H9 (cell line): ENCODE measurements around the gene SDK1. TPM values are rescaled to one million over a fixed set of nuclear protein-coding genes. Genes with fewer than 3 reads are reported as not detected.

ENCODE experiments used
- DNase-seq: peaks from one replicate; pipeline ENCODE4 v3.0.0-alpha.2; 2017
- H2AFZ ChIP-seq: one replicate; pipeline ENCODE4 v1.6.1; 2013; ENCODE audit warnings: mild to moderate bottlenecking, low read length, control low read depth, moderate library complexity
- H2AK5ac ChIP-seq: 2 replicates; pipeline ENCODE4 v1.6.1; 2013; ENCODE audit warnings: low read length, control low read depth, mixed read lengths; ENCODE audit not compliant: insufficient read length
- H2BK120ac ChIP-seq: one replicate; pipeline ENCODE4 v1.6.1; 2013; ENCODE audit warnings: low read depth, mild to moderate bottlenecking, low read length, control low read depth, inconsistent platforms; ENCODE audit not compliant: poor library complexity, severe bottlenecking
- H2BK12ac ChIP-seq: 2 replicates; pipeline ENCODE4 v1.6.1; 2013; ENCODE audit warnings: low read length, control low read depth, mixed read lengths, low read depth; ENCODE audit not compliant: insufficient read length
- H2BK15ac ChIP-seq: 2 replicates; pipeline ENCODE4 v1.6.1; 2013; ENCODE audit warnings: low read depth, low read length, control low read depth
- H2BK20ac ChIP-seq: one replicate; pipeline ENCODE4 v1.6.1; 2013; ENCODE audit warnings: low read depth, mild to moderate bottlenecking, low read length, control low read depth, inconsistent platforms; ENCODE audit not compliant: poor library complexity, severe bottlenecking
- H2BK5ac ChIP-seq: 2 replicates; pipeline ENCODE4 v1.6.1; 2013; ENCODE audit warnings: low read length, control low read depth, mixed read lengths; ENCODE audit not compliant: insufficient read length
- H3K14ac ChIP-seq: 2 replicates; pipeline ENCODE4 v1.6.1; 2013; ENCODE audit warnings: low read length, control low read depth; ENCODE audit not compliant: insufficient read depth
- H3K18ac ChIP-seq: 2 replicates; pipeline ENCODE4 v1.6.1; 2013; ENCODE audit warnings: low read depth, mild to moderate bottlenecking, mixed read lengths, low read length, control low read depth; ENCODE audit not compliant: insufficient read length
- H3K23ac ChIP-seq: 2 replicates; pipeline ENCODE4 v1.6.1; 2013; ENCODE audit warnings: low read length, control low read depth, mixed read lengths, low read depth; ENCODE audit not compliant: insufficient read length
- H3K23me2 ChIP-seq: 2 replicates; pipeline ENCODE4 v1.6.1; 2013; ENCODE audit warnings: low read depth, mild to moderate bottlenecking, mixed read lengths, low read length, control low read depth; ENCODE audit not compliant: insufficient read length, poor library complexity, severe bottlenecking
- H3K27ac ChIP-seq: 2 replicates; pipeline ENCODE4 v1.5.1; 2013; ENCODE audit warnings: low read length, control low read depth, mixed read lengths, low read depth; ENCODE audit not compliant: insufficient read length
- H3K27me3 ChIP-seq: 2 replicates; pipeline ENCODE4 v1.6.1; 2013; ENCODE audit warnings: low read length, control low read depth, inconsistent platforms; ENCODE audit not compliant: insufficient read depth
- H3K4ac ChIP-seq: 2 replicates; pipeline ENCODE4 v1.6.1; 2013; ENCODE audit warnings: low read depth, mild to moderate bottlenecking, control low read depth, inconsistent platforms, low read length, moderate library complexity
- H3K4me1 ChIP-seq: 2 replicates; pipeline ENCODE4 v1.6.1; 2013; ENCODE audit warnings: low read length, control low read depth, inconsistent platforms; ENCODE audit not compliant: insufficient read depth
- H3K4me2 ChIP-seq: 2 replicates; pipeline ENCODE4 v1.6.1; 2013; ENCODE audit warnings: low read length, control low read depth, mixed read lengths; ENCODE audit not compliant: insufficient read length, insufficient read depth
- H3K56ac ChIP-seq: 2 replicates; pipeline ENCODE4 v1.6.1; 2013; ENCODE audit warnings: low read depth, mild to moderate bottlenecking, mixed read lengths, low read length, control low read depth; ENCODE audit not compliant: insufficient read length
- H3K79me1 ChIP-seq: 2 replicates; pipeline ENCODE4 v1.6.1; 2013; ENCODE audit warnings: low read depth, mild to moderate bottlenecking, moderate library complexity, low read length, control low read depth, inconsistent platforms; ENCODE audit not compliant: insufficient read depth, poor library complexity, severe bottlenecking
- H3K79me2 ChIP-seq: 2 replicates; pipeline ENCODE4 v1.6.1; 2013; ENCODE audit warnings: low read length, control low read depth, inconsistent platforms; ENCODE audit not compliant: insufficient read depth
- H3K9ac ChIP-seq: 2 replicates; pipeline ENCODE4 v1.6.1; 2013; ENCODE audit warnings: low read length, control low read depth, mixed read lengths; ENCODE audit not compliant: insufficient read length; ENCODE audit errors: extremely low read depth
- H3K9me3 ChIP-seq: one replicate; pipeline ENCODE4 v1.6.1; 2013; ENCODE audit warnings: low read depth, low read length, inconsistent platforms; ENCODE audit not compliant: control insufficient read depth
- H3T11ph ChIP-seq: one replicate; pipeline ENCODE4 v1.6.1; 2013; ENCODE audit warnings: mild to moderate bottlenecking, low read length, control low read depth, inconsistent platforms
- H4K20me1 ChIP-seq: one replicate; pipeline ENCODE4 v1.6.1; 2013; ENCODE audit not compliant: control insufficient read depth, insufficient read length, insufficient read depth
- H4K5ac ChIP-seq: 2 replicates; pipeline ENCODE4 v1.6.1; 2013; ENCODE audit warnings: low read depth, mild to moderate bottlenecking, mixed read lengths, low read length, control low read depth; ENCODE audit not compliant: insufficient read length
- H4K8ac ChIP-seq: replicated peaks from 2 replicates; pipeline ENCODE4 v1.6.1; 2013; ENCODE audit warnings: low read length, control low read depth, mixed read lengths, low read depth; ENCODE audit not compliant: insufficient read length
- H4K91ac ChIP-seq: 2 replicates; pipeline ENCODE4 v1.6.1; 2013; ENCODE audit warnings: low read depth, mild to moderate bottlenecking, moderate library complexity, mixed read lengths, low read length, control low read depth; ENCODE audit not compliant: insufficient read length
- H3K27ac Mint-ChIP-seq, 3 experiments: 2 replicates in 2 of 3; 3 replicates in 1 of 3; pipeline ENCODE4 v1.8.0; 2020 to 2021; ENCODE audit warnings: mixed read lengths in 3 of 3, mild to moderate bottlenecking in 1 of 3, moderate library complexity in 1 of 3
- H3K27me3 Mint-ChIP-seq: 2 replicates; pipeline ENCODE4 v1.8.0; 2021; ENCODE audit warnings: low read depth, mild to moderate bottlenecking, moderate library complexity, mixed read lengths
- H3K36me3 Mint-ChIP-seq, 3 experiments: 2 replicates in 2 of 3; 3 replicates in 1 of 3; pipeline ENCODE4 v1.8.0; 2020 to 2021; ENCODE audit warnings: low read depth in 3 of 3, mixed read lengths in 3 of 3; ENCODE audit not compliant: insufficient read depth in 1 of 3
- H3K4me1 Mint-ChIP-seq, 2 experiments: 2 replicates each; pipeline ENCODE4 v1.8.0; 2020; ENCODE audit warnings: mixed read lengths in 2 of 2
- H3K4me3 Mint-ChIP-seq, 2 experiments: 2 replicates in 1 of 2; 3 replicates in 1 of 2; pipeline ENCODE4 v1.8.0; 2020 to 2021; ENCODE audit warnings: mild to moderate bottlenecking in 2 of 2, mixed read lengths in 2 of 2, moderate library complexity in 1 of 2
- H3K9me3 Mint-ChIP-seq, 2 experiments: 2 replicates in 1 of 2; 3 replicates in 1 of 2; pipeline ENCODE4 v1.8.0; 2020; ENCODE audit warnings: mild to moderate bottlenecking in 2 of 2, mixed read lengths in 2 of 2, moderate library complexity in 1 of 2
- CTCF ChIP-seq: fragments of 200-600 bp; sonication (generic); conservative IDR thresholded peaks from 3 replicates; pipeline ENCODE4 v1.8.0; 2021; ENCODE audit warnings: antibody characterized with exemption, mild to moderate bottlenecking
- WGBS: extraction: QIAGEN DNeasy Blood & Tissue Kit; methylation state at CpG from one replicate; pipeline ENCODE4 v1.1.7; 2013; ENCODE audit warnings: missing lambda C conversion rate, low lambda C conversion rate, mixed read lengths; ENCODE audit not compliant: insufficient read length; ENCODE audit errors: extremely low coverage; 5-methylcytosine and 5-hydroxymethylcytosine counted together
- total RNA-seq: library from RNA; stranded (reverse); gene quantifications from 2 replicates; pipeline ENCODE4 v1.2.1, GENCODE V29; 2021

Gene SDK1
- total RNA-seq, 1 experiment from 2014 or later = 8.7 TPM

- no peaks in the 10 kb centered on the region for H3K23me2 ChIP-seq
- no peaks in the 10 kb centered on the region; the same call in 1 of the 2 replicates for H3K4me1 ChIP-seq
- no peak overlapping the region for H3K4ac ChIP-seq
- no peak overlapping the region for H3K4me2 ChIP-seq
- no peak overlapping the region for H3K56ac ChIP-seq
- Mint-ChIP-seq H3K9me3 (no peaks in the 10 kb centered on the region), H3K27ac (no peak overlapping the region), H3K4me1 (peaks cover 28 to 43% of the 10 kb centered on the region in 2 experiments), H3K36me3 (peaks cover 0 to 5% (median 5%) of the 10 kb centered on the region in 3 experiments; a peak in 3 of 7 replicates), H3K27me3 (peaks cover 6% of the 10 kb centered on the region), H3K4me3 (no peak overlapping the region)
- H2BK15ac ChIP-seq = no peak overlapping the region
- no peak overlapping the region for H4K5ac ChIP-seq
- H4K8ac ChIP-seq = no peak overlapping the region
- no peak overlapping the region for H3K14ac ChIP-seq
- no peak overlapping the region for H3K18ac ChIP-seq
- H3K79me2 ChIP-seq = no peaks in the 10 kb centered on the region
- H2AK5ac ChIP-seq = no peak overlapping the region
- H2BK20ac ChIP-seq = no peak overlapping the region
- H2BK12ac ChIP-seq = no peak overlapping the region
- no peak overlapping the region for H3K9ac ChIP-seq
- H3K27ac ChIP-seq = no peak overlapping the region
- H3T11ph ChIP-seq = no peak overlapping the region
- H3K27me3 ChIP-seq = no peaks in the 10 kb centered on the region
- no peaks in the 10 kb centered on the region for H3K9me3 ChIP-seq
- no peak overlapping the region for H3K23ac ChIP-seq
- no peak overlapping the region for H2AFZ ChIP-seq
- H2BK120ac ChIP-seq = no peak overlapping the region
- H4K91ac ChIP-seq = no peak overlapping the region
- DNase-seq = no peak
- no CpG with 5 or more reads among the region's 14 CpGs for WGBS
- no peaks in the 10 kb centered on the region for H3K79me1 ChIP-seq
- H2BK5ac ChIP-seq = no peak overlapping the region
- no peaks in the 10 kb centered on the region for H4K20me1 ChIP-seq
- no peak for TF ChIP-seq CTCF
Observed at GRCh38 chr7:4145576-4145975, 844.5 kb downstream of the SDK1 start.
